Measurements from ENCODE around the gene CLDN2. TPM values are rescaled to one million over a fixed set of nuclear protein-coding genes. Genes with fewer than 3 reads are reported as not detected.

Gene CLDN2
- total and polyA plus RNA-seq, 2 of the 13 experiments (the other 11 are each of a cell fraction or from before 2014, with no cell fraction given) = 1.3 to 1.5 TPM

GRCh38 chrX:106894978-106895452, 25.2 kb upstream of the CLDN2 start:
- Histone ChIP-seq H4K20me1 (ENCODE audit: insufficient read depth, low read length) (no peaks in the 10 kb centered on the region), H3K9me3 (ENCODE audit: low read length) (no peaks in the 10 kb centered on the region), H3K27ac (ENCODE audit: extremely low read length, insufficient read depth, low read length) (no peak overlapping the region), H3K27me3 (ENCODE audit: control insufficient read depth in 1 of 2, insufficient read depth in 2 of 2, low read length in 2 of 2) (no peaks in the 10 kb centered on the region), H3K36me3 (replicated peaks in 1 of 2; ENCODE audit: control insufficient read depth in 1 of 2, insufficient read depth in 2 of 2, low read length in 2 of 2) (no peaks in the 10 kb centered on the region), H3K79me2 (ENCODE audit: insufficient read depth, low read length) (no peaks in the 10 kb centered on the region), H3K4me1 (ENCODE audit: insufficient read depth, low read length) (peaks cover 35% of the 10 kb centered on the region), H3K4me3 (replicated peaks in 1 of 3; ENCODE audit: insufficient read depth in 1 of 3, low read depth in 2 of 3, low read length in 3 of 3) (peak overlapping the region in 1 of 3 experiments; percentile 46; a peak in 2 of 6 replicates), H2AFZ (ENCODE audit: low read length) (no peak overlapping the region), H3K4me2 (ENCODE audit: low read depth, low read length) (peak overlapping the region; percentile 79), H3K9ac (ENCODE audit: insufficient read depth, low read depth, low read length) (peak overlapping the region; percentile 54)
- CTCF ChIA-PET (ENCODE audit: low intra/inter-chr PET ratio, low total read pairs) = interaction anchor here (0.9 to 2.4 kb wide), 2 partner anchors 58 to 65 kb away, joined by 3 to 25 read pairs; no protein-coding TSS in a partner anchor
- intact Hi-C loops (cut with micrococcal nuclease; ENCODE audit: unreplicated experiment) (loop anchor here (1.0 kb wide), 1 partner anchor 65 kb away; no protein-coding TSS in a partner anchor), in situ Hi-C loops (cut with HindIII; ENCODE audit: extremely low pct_ligation_motif_present, low pct_unique_long_range_greater_than_20kb) (no loop called here)
- DNase-seq (ENCODE audit: low spot score) = peak; percentile 51
- POLR2A ChIA-PET = interaction anchor here (1.0 to 1.5 kb wide), 3 partner anchors 37 to 73 kb away, joined by 3 to 4 read pairs (median 4); no protein-coding TSS in a partner anchor
- TF ChIP-seq FOSL2 (CRISPR knock-in tag; IDR thresholded peaks at IDR 0.05) (peak; percentile 27; the same call in 1 of the 2 replicates), EP300 (IDR thresholded peaks at IDR 0.05; ENCODE audit: low read depth in 2 of 2, low read length in 2 of 2) (peak in 1 of 2 experiments; percentile 30; a peak in 1 of 4 replicates), EP300 (CRISPR knock-in tag; IDR thresholded peaks at IDR 0.05; ENCODE audit: borderline replicate concordance) (no peak), CHD4 (IDR thresholded peaks at IDR 0.05; ENCODE audit: borderline replicate concordance, low read length) (no peak), ZNF746 (CRISPR knock-in tag; IDR thresholded peaks at IDR 0.05) (no peak), ZNF768 (CRISPR knock-in tag; IDR thresholded peaks at IDR 0.05) (peak; percentile 88), RARA (CRISPR knock-in tag; IDR thresholded peaks at IDR 0.05) (no peak), ZBTB7B (CRISPR knock-in tag; IDR thresholded peaks at IDR 0.05) (no peak)
- TF ChIP-seq, protein P1, sequence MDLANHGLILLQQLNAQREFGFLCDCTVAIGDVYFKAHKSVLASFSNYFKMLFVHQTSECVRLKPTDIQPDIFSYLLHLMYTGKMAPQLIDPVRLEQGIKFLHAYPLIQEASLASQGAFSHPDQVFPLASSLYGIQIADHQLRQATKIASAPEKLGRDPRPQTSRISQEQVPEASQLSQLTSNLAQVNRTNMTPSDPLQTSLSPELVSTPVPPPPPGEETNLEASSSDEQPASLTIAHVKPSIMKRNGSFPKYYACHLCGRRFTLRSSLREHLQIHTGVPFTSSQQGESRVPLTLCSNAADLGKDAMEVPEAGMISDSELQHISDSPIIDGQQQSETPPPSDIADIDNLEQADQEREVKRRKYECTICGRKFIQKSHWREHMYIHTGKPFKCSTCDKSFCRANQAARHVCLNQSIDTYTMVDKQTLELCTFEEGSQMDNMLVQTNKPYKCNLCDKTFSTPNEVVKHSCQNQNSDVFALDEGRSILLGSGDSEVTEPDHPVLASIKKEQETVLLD (CRISPR knock-in tag; IDR thresholded peaks at IDR 0.05; ENCODE audit: low read depth) = no peak
- TF ChIP-seq, protein P2, sequence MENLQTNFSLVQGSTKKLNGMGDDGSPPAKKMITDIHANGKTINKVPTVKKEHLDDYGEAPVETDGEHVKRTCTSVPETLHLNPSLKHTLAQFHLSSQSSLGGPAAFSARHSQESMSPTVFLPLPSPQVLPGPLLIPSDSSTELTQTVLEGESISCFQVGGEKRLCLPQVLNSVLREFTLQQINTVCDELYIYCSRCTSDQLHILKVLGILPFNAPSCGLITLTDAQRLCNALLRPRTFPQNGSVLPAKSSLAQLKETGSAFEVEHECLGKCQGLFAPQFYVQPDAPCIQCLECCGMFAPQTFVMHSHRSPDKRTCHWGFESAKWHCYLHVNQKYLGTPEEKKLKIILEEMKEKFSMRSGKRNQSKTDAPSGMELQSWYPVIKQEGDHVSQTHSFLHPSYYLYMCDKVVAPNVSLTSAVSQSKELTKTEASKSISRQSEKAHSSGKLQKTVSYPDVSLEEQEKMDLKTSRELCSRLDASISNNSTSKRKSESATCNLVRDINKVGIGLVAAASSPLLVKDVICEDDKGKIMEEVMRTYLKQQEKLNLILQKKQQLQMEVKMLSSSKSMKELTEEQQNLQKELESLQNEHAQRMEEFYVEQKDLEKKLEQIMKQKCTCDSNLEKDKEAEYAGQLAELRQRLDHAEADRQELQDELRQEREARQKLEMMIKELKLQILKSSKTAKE (CRISPR knock-in tag; IDR thresholded peaks at IDR 0.05; ENCODE audit: borderline replicate concordance) = no peak
- WGBS (ENCODE audit: low lambda C conversion rate) = no CpG with 5 or more reads among the region's 3 CpGs
- ATAC-seq = peak; percentile 49
- FAIRE-seq = no peak
- BruUV-seq (replicated peaks) = no TSS peak

Measured in HepG2 (cell line).